Liver (tissue), 3 donors: ENCODE data around the gene RPH3AL.

Experiments used
- CTCF ChIP-seq: fragments of 150-350 bp; IDR thresholded peaks from 2 replicates; pipeline ENCODE4 v1.5.1; 2017; ENCODE audit warnings: improper control_type of control experiment, low read depth, low read length; ENCODE audit not compliant: missing input control
- FOXA1 ChIP-seq: IDR thresholded peaks from 2 replicates; pipeline ENCODE4 v1.6.1; 2016; ENCODE audit warnings: antibody characterized with exemption
- GABPA ChIP-seq, 2 donors: IDR thresholded peaks in 1 of 2; conservative IDR thresholded peaks in 1 of 2; 2 replicates each; pipeline ENCODE4 v1.6.1; 2016; ENCODE audit warnings: antibody characterized with exemption in 2 of 2, mild to moderate bottlenecking in 1 of 2, moderate library complexity in 1 of 2
- HNF4A ChIP-seq, 2 donors: conservative IDR thresholded peaks; 2 replicates each; pipeline ENCODE4 v1.6.1; 2016; ENCODE audit warnings: antibody characterized with exemption in 2 of 2, mild to moderate bottlenecking in 2 of 2
- HNF4G ChIP-seq: IDR thresholded peaks from 2 replicates; pipeline ENCODE4 v1.6.1; 2016; ENCODE audit warnings: antibody characterized with exemption
- RAD21 ChIP-seq, 2 donors: IDR thresholded peaks; 2 replicates each; pipeline ENCODE4 v1.6.1; 2016; ENCODE audit warnings: antibody characterized with exemption in 2 of 2, mild to moderate bottlenecking in 2 of 2
- REST ChIP-seq: IDR thresholded peaks from 2 replicates; pipeline ENCODE4 v1.6.1; 2016; ENCODE audit warnings: antibody characterized with exemption, mild to moderate bottlenecking
- SP1 ChIP-seq: IDR thresholded peaks from 2 replicates; pipeline ENCODE4 v1.6.1; 2018; ENCODE audit warnings: antibody characterized with exemption, mild to moderate bottlenecking
- TAF1 ChIP-seq: conservative IDR thresholded peaks from 2 replicates; pipeline ENCODE4 v1.6.1; 2016; ENCODE audit warnings: antibody characterized with exemption, mild to moderate bottlenecking
- TF ChIP-seq, protein P1 (sequence below): IDR thresholded peaks from 2 replicates; pipeline ENCODE4 v1.6.1; 2016; ENCODE audit warnings: antibody characterized with exemption
- donor health status: healthy.
- donor health status: healthy.

DNA sequence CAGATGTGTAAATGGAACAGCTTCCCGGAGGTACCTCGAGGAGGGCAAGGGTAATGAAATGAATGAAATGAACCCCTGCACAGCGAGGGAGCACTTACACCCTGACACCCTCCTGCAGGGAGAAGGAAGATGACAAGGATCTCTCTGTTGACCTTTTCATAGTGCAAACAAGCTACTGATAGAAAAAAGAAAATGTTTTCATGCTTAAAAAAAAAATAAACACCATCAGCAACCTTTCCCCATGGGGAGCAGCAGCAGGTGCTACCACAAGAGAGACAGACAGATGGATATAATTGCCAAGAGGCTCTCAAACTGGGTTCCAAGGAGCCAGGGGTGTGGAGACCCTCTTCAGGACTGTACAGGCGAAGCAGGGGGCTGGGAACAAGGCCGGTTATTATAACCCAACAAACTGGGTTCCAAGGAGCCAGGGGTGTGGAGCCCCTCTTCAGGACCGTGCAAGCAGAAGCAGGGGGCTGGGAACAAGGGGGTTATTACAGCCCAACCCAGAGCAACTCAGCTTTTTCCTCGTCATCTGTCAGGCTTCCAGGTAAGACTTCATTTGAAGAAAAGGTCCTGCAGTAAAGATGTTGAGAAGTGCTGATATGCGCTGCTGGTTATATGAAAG is 718 bp upstream of the RPH3AL start:
- TF ChIP-seq CTCF (no peak), FOXA1 (no peak), RAD21 (IDR thresholded peaks at IDR 0.05) (no peak), HNF4G (no peak), TAF1 (no peak), SP1 (no peak), GABPA (IDR thresholded peaks at IDR 0.05 in 1 of 2, conservative IDR thresholded peaks at IDR 0.05 in 1 of 2) (no peak), REST (no peak), HNF4A (conservative IDR thresholded peaks at IDR 0.05) (no peak)
- TF ChIP-seq, protein P1, sequence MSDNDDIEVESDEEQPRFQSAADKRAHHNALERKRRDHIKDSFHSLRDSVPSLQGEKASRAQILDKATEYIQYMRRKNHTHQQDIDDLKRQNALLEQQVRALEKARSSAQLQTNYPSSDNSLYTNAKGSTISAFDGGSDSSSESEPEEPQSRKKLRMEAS = no peak
